Activated T-cell treated with anti-CD3 and anti-CD28 coated beads, Interleukin-2, amount 50 U/mL, for 4 hours (primary cell): ENCODE results near the gene ODAD2. TPM values are rescaled to one million over a fixed set of nuclear protein-coding genes. Genes with fewer than 3 reads are reported as not detected.
A peak's percentile ranks its signal among the peaks of the same experiment; 100 is the strongest.
"Not testable (repeated sequence)": the region's sequence is repeated elsewhere in the genome, so short reads cannot be mapped to it uniquely, and the experiment has no call there.

Source experiments
- ATAC-seq, 2 donors: fragments of 200-7000 bp; cut with Tn5 transposase; one replicate each; pipeline ENCODE4 v1.10.0; 2021
- DNase-seq: peaks from one replicate; pipeline ENCODE4 v3.0.0-alpha.2; 2020
- H3K27me3 Mint-ChIP-seq: one replicate; pipeline ENCODE4 v1.8.0; 2021; ENCODE audit warnings: low read depth, mixed read lengths
- H3K36me3 Mint-ChIP-seq: one replicate; pipeline ENCODE4 v1.8.0; 2022; ENCODE audit warnings: mixed read lengths; ENCODE audit not compliant: insufficient read depth
- H3K4me1 Mint-ChIP-seq: one replicate; pipeline ENCODE4 v1.8.0; 2021; ENCODE audit warnings: low read depth, mixed read lengths
- H3K4me3 Mint-ChIP-seq: one replicate; pipeline ENCODE4 v1.8.0; 2021; ENCODE audit warnings: mild to moderate bottlenecking, moderate library complexity, mixed read lengths
- H3K9me3 Mint-ChIP-seq: one replicate; pipeline ENCODE4 v1.8.0; 2021; ENCODE audit warnings: mixed read lengths
- total RNA-seq, 3 donors: library from RNA; stranded (reverse); gene quantifications; one replicate each; pipeline ENCODE4 v1.2.1, GENCODE V29; 2021

ODAD2 gene
- total RNA-seq, 3 donors from 2014 or later: 0.05 TPM; not detected in 2

DNA sequence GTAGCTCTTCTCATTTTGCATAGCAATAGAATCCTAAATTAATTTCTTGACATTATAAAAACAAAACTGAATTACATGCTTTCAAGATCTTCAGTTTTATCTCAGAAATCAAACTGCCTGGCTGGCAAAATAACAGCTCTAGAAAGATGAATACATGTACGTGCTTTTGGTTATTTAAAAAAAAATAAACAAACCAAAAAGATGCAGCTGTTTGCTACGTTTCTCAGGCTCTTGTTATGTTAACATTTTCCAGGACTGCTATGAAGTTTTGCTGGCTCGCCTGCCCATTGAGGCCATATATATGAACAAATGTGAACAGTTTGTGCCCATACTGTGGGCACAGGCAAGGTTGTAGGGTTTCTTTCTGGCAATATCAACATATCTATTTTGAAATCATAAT lies 86.6 kb downstream of the ODAD2 start:
- DNase-seq (no peak), ATAC-seq (no peak)
- Mint-ChIP-seq H3K4me3 (no peak overlapping the region), H3K36me3 (no peaks in the 10 kb centered on the region), H3K27me3 (peaks cover 6% of the 10 kb centered on the region), H3K9me3 (no peaks in the 10 kb centered on the region), H3K4me1 (no peaks in the 10 kb centered on the region)

GRCh38 chr10:27911539-27911938 lies 87.3 kb downstream of the ODAD2 start:
- H3K9me3 Mint-ChIP-seq: no peaks in the 10 kb centered on the region
- H3K27me3 Mint-ChIP-seq: peaks cover 6% of the 10 kb centered on the region
- H3K4me1 Mint-ChIP-seq: no peaks in the 10 kb centered on the region
- H3K36me3 Mint-ChIP-seq: no peaks in the 10 kb centered on the region
- no peak for ATAC-seq
- H3K4me3 Mint-ChIP-seq: no peak overlapping the region
- DNase-seq: no peak

- H3K27me3 Mint-ChIP-seq: peaks cover 6% of the 10 kb centered on the region
- no peaks in the 10 kb centered on the region for H3K9me3 Mint-ChIP-seq
- no peak for ATAC-seq
- no peaks in the 10 kb centered on the region for H3K36me3 Mint-ChIP-seq
- H3K4me1 Mint-ChIP-seq: no peaks in the 10 kb centered on the region
- no peak for DNase-seq
- H3K4me3 Mint-ChIP-seq: no peak overlapping the region
Observed at GRCh38 chr10:27911011-27911410, 87.9 kb downstream of the ODAD2 start.

DNA sequence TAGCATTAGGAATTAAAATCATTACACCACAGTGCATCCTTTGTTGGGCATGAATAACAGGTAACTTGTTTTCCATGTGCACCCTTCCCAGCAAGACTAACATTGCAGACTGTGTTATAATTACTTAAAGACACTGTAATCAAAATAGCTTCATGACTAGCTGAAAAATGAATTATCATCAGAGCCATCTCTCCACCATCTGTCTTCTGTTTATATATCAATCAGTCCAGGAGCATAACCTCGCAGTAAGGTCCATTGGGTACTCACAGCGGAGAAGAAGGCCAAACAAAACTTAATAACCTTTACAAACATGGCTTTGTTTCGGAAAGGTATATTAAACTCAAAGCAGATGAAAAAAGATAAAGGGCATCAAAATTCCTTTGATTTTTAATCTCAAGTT lies 90.6 kb downstream of the ODAD2 start:
- no peaks in the 10 kb centered on the region for H3K4me1 Mint-ChIP-seq
- H3K4me3 Mint-ChIP-seq: no peak overlapping the region
- no peaks in the 10 kb centered on the region for H3K9me3 Mint-ChIP-seq
- ATAC-seq (no peak), DNase-seq (no peak)
- H3K27me3 Mint-ChIP-seq: peaks cover 7% of the 10 kb centered on the region
- no peaks in the 10 kb centered on the region for H3K36me3 Mint-ChIP-seq

- not testable (repeated sequence) for DNase-seq, H3K4me3 Mint-ChIP-seq, H3K4me1 Mint-ChIP-seq, ATAC-seq, H3K36me3 Mint-ChIP-seq, H3K27me3 Mint-ChIP-seq
- H3K9me3 Mint-ChIP-seq: peaks cover 11% of the 10 kb centered on the region
Observed at GRCh38 chr10:27899485-27899884, 99.4 kb downstream of the ODAD2 start.

DNA sequence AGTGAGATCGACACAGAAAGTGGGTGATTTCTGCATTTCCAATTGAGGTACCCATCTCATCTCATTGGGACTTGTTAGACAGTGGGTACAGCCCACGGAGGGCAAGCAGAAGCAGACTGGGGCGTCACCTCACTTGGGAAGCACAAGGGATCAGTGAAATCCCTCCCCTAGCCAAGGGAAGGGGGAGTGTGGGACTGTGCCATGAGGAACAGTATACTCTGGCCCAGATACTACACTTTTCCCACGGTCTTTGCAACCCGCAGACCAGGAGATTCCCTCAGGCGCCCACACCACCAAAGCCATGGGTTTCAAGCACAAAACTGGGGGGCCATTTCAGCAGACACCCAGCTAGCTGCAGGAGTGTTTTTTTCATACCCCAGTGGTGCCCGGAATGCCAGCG lies 99.8 kb downstream of the ODAD2 start:
- ATAC-seq: no peak
- no peak for DNase-seq
- Mint-ChIP-seq H3K36me3 (peaks cover 3% of the 10 kb centered on the region), H3K27me3 (no peaks in the 10 kb centered on the region), H3K4me1 (peaks cover 9% of the 10 kb centered on the region), H3K4me3 (no peak overlapping the region), H3K9me3 (peaks cover 11% of the 10 kb centered on the region)

- Mint-ChIP-seq H3K9me3 (no peaks in the 10 kb centered on the region), H3K36me3 (no peaks in the 10 kb centered on the region), H3K27me3 (peaks cover 4% of the 10 kb centered on the region), H3K4me3 (no peak overlapping the region), H3K4me1 (no peaks in the 10 kb centered on the region)
- ATAC-seq (no peak), DNase-seq (no peak)
Observed at GRCh38 chr10:27893358-27893954, 105.4 kb downstream of the ODAD2 start.

DNA sequence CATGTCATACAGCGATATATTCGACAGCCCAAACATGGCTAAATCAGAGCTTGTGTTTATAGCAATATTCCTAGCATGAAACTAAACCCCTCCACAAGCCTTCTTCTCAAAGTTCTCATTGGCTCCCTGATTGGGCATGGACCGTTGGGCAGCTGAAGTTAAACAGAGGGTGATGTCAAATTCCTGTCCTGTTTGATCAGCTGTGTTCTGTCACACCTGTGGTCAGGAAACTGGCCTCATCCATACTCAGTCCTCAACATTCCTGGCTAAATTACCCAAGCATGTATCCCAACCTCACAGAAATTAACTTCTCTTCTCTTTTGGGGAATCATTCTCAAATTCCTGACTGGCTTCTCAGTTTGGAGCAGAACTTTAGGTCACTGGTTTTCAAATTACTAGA lies 107.9 kb downstream of the ODAD2 start:
- H3K4me1 Mint-ChIP-seq: no peaks in the 10 kb centered on the region
- ATAC-seq: no peak
- DNase-seq: no peak

GRCh38 chr10:27889518-27889917 lies 109.4 kb downstream of the ODAD2 start:
- DNase-seq: no peak
- H3K9me3 Mint-ChIP-seq: peaks cover 6% of the 10 kb centered on the region
- H3K27me3 Mint-ChIP-seq: peaks cover 4% of the 10 kb centered on the region
- no peak for ATAC-seq
- no peaks in the 10 kb centered on the region for H3K4me1 Mint-ChIP-seq
- H3K36me3 Mint-ChIP-seq: no peaks in the 10 kb centered on the region
- H3K4me3 Mint-ChIP-seq: no peak overlapping the region

More for the DNA sequence above, 107.9 kb downstream of the ODAD2 start:
- H3K27me3 Mint-ChIP-seq: peaks cover 4% of the 10 kb centered on the region
- H3K36me3 Mint-ChIP-seq: no peaks in the 10 kb centered on the region
- no peak overlapping the region for H3K4me3 Mint-ChIP-seq
- peaks cover 4% of the 10 kb centered on the region for H3K9me3 Mint-ChIP-seq

DNA sequence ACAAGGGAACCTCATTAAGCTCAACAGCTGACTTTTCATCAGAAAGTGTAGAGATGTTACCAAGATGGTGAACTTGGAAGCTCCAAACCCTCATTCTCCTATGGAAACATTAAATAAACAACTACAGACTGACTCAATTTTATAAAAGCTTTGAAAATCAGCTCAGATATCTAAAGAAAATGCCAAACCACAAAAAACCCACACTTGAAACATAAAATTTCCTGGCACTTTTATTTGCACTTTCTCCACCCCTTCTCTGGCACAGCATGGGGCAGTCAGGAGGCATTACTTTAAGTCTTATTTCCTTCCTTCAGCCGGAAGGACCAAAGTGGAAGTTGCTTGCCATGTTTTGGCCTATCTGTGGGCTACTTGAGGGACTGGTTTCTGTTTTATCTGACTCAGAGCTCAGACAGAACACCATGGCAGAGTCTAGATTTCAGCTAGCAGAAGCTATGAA lies 114.7 kb downstream of the ODAD2 start:
- peaks cover 11% of the 10 kb centered on the region for H3K9me3 Mint-ChIP-seq
- H3K4me1 Mint-ChIP-seq: peaks cover 4% of the 10 kb centered on the region
- ATAC-seq (peak in 1 of 2 donors; percentile 23), DNase-seq (no peak)
- H3K27me3 Mint-ChIP-seq: peaks cover 2% of the 10 kb centered on the region
- H3K4me3 Mint-ChIP-seq: no peak overlapping the region
- H3K36me3 Mint-ChIP-seq: no peaks in the 10 kb centered on the region

GRCh38 chr10:27878281-27878680 lies 120.6 kb downstream of the ODAD2 start:
- H3K4me3 Mint-ChIP-seq: no peak overlapping the region
- ATAC-seq: no peak
- peaks cover 7% of the 10 kb centered on the region for H3K27me3 Mint-ChIP-seq
- no peaks in the 10 kb centered on the region for H3K36me3 Mint-ChIP-seq
- DNase-seq: no peak
- peaks cover 3% of the 10 kb centered on the region for H3K9me3 Mint-ChIP-seq
- H3K4me1 Mint-ChIP-seq: no peaks in the 10 kb centered on the region

DNA sequence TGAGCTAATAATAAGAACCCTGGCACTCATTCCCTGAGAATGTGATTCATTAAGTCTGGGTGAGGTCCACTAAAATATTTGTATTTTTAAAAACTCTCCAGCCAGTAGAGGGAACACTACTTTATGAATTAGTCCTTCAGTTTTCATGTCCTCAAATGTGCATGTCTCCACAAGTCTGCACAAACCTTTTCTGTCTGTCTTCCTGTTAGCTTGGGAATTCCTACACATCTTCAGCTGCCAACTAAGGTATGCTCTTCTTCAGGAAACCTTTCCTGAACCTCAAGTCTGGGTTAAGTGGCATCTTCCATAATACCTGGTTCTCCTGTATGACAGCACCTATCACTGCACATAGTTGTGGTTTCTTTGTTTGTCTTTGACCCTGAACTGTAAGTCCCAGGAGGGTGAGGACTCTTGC lies 133.7 kb downstream of the ODAD2 start:
- H3K9me3 Mint-ChIP-seq: peaks cover 3% of the 10 kb centered on the region
- no peaks in the 10 kb centered on the region for H3K36me3 Mint-ChIP-seq
- DNase-seq (no peak), ATAC-seq (no peak)
- H3K27me3 Mint-ChIP-seq: peaks cover 8% of the 10 kb centered on the region
- H3K4me3 Mint-ChIP-seq: no peak overlapping the region
- no peaks in the 10 kb centered on the region for H3K4me1 Mint-ChIP-seq

- Mint-ChIP-seq H3K9me3 (no peaks in the 10 kb centered on the region), H3K4me3 (no peak overlapping the region), H3K36me3 (no peaks in the 10 kb centered on the region), H3K4me1 (no peaks in the 10 kb centered on the region), H3K27me3 (peaks cover 8% of the 10 kb centered on the region)
- DNase-seq: no peak
- no peak for ATAC-seq
Observed at GRCh38 chr10:27861781-27862180, 137.1 kb downstream of the ODAD2 start.

DNA sequence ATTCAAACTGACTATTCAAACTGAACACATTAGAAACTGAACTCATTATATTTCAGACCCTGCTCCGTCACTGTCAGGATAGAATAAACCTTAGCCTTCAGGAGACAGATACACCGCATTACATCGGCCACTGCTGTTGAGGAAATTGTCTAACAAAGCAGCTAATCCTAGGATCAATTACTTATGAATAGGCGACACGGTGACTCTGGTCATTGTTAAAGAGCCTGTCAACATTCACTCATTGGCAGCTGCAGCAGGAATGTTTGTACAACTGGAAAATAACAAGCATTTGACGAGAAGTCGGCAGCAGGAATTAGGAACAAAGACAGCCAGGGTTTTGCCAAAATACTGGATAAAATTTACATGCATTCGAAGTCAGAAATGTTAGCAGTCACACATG lies 141.3 kb downstream of the ODAD2 start:
- H3K4me3 Mint-ChIP-seq: no peak overlapping the region
- no peaks in the 10 kb centered on the region for H3K27me3 Mint-ChIP-seq
- H3K9me3 Mint-ChIP-seq: peaks cover 4% of the 10 kb centered on the region
- no peak for ATAC-seq
- H3K36me3 Mint-ChIP-seq: no peaks in the 10 kb centered on the region
- DNase-seq: no peak
- no peaks in the 10 kb centered on the region for H3K4me1 Mint-ChIP-seq

DNA sequence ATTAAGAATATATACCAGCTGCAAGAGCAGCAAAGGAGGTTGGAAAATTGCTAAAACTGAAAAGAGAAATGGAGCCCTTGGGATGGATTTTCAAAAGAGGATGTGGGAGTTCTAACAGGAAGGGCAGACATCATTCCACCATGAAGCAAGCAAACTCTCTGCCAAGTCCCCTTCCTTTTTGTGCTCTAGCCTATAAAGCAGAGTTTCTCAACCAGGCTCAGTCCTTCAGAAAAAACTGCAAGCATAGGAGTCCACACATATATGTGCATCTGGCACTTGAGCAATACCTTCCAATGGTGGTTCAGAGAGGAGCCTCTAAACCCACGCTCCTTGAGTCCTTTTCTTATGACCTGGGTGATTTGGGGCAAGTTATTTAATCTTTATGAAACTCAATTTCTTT lies 154.7 kb downstream of the ODAD2 start:
- DNase-seq: no peak
- no peak for ATAC-seq
- Mint-ChIP-seq H3K4me3 (no peak overlapping the region), H3K36me3 (peaks cover 1% of the 10 kb centered on the region), H3K9me3 (no peaks in the 10 kb centered on the region), H3K27me3 (peaks cover 13% of the 10 kb centered on the region), H3K4me1 (no peaks in the 10 kb centered on the region)

- Mint-ChIP-seq H3K9me3 (no peaks in the 10 kb centered on the region), H3K4me3 (no peak overlapping the region), H3K36me3 (peaks cover 1% of the 10 kb centered on the region), H3K27me3 (peaks cover 4% of the 10 kb centered on the region), H3K4me1 (no peaks in the 10 kb centered on the region)
- no peak for DNase-seq
- ATAC-seq: no peak
Observed at GRCh38 chr10:27838901-27839300, 160.0 kb downstream of the ODAD2 start.
